HTERT RPE-1 (cell line): ENCODE results near the gene NPAS1.

ENCODE experiments used
- in situ Hi-C: fragments of 300-500 bp; cut with MboI; formaldehyde crosslinking; loops from 4 replicates; pipeline ENCODE4 v1.14.3; 2020; ENCODE audit warnings: low sequenced_read_pairs

Gene NPAS1

GRCh38 chr19:47019431-47020041 lies at the start of gene NPAS1:
Gene NPAS1 (plus strand): TSS chr19:47019837. CDS start chr19:47021048, 1,211 bp downstream.
- in situ Hi-C loops: no loop called here

- in situ Hi-C loops: no loop called here
Measured at GRCh38 chr19:46970815-46971214, 48.8 kb upstream of the NPAS1 start.

- in situ Hi-C loops: no loop called here
Measured at GRCh38 chr19:46972311-46972710, 47.3 kb upstream of the NPAS1 start.

GRCh38 chr19:46974181-46974580 lies 45.5 kb upstream of the NPAS1 start:
- in situ Hi-C loops: no loop called here

GRCh38 chr19:46975011-46975924 lies 44.4 kb upstream of the NPAS1 start:
- in situ Hi-C loops: loop anchor here (25.0 kb wide), 1 partner anchor 113 kb away; the partner anchor contains the start of genes AP2S1 and ARHGAP35

GRCh38 chr19:46975925-46976782 lies 43.5 kb upstream of the NPAS1 start:
- in situ Hi-C loops: loop anchor here (25.0 kb wide), 1 partner anchor 114 kb away; the partner anchor contains the start of genes AP2S1 and ARHGAP35

- in situ Hi-C loops: loop anchor here (25.0 kb wide), 1 partner anchor 115 kb away; the partner anchor contains the start of genes AP2S1 and ARHGAP35
Measured at GRCh38 chr19:46976845-46977320, 42.8 kb upstream of the NPAS1 start.

GRCh38 chr19:46977548-46977947 lies 42.1 kb upstream of the NPAS1 start:
- in situ Hi-C loops: loop anchor here (25.0 kb wide), 1 partner anchor 115 kb away; the partner anchor contains the start of genes AP2S1 and ARHGAP35

GRCh38 chr19:46978171-46978869 lies 41.3 kb upstream of the NPAS1 start:
- in situ Hi-C loops: loop anchor here (25.0 kb wide), 1 partner anchor 116 kb away; the partner anchor contains the start of genes AP2S1 and ARHGAP35

GRCh38 chr19:46979126-46980105 lies 40.2 kb upstream of the NPAS1 start:
- in situ Hi-C loops: loop anchor here (25.0 kb wide), 1 partner anchor 117 kb away; the partner anchor contains the start of genes AP2S1 and ARHGAP35

GRCh38 chr19:46980761-46981160 lies 38.9 kb upstream of the NPAS1 start:
- in situ Hi-C loops: loop anchor here (25.0 kb wide), 1 partner anchor 118 kb away; the partner anchor contains the start of genes AP2S1 and ARHGAP35

- in situ Hi-C loops: loop anchor here (25.0 kb wide), 1 partner anchor 119 kb away; the partner anchor contains the start of genes AP2S1 and ARHGAP35
Measured at GRCh38 chr19:46981286-46981945, 38.2 kb upstream of the NPAS1 start.

GRCh38 chr19:46983097-46983496 lies 36.5 kb upstream of the NPAS1 start:
- in situ Hi-C loops: loop anchor here (25.0 kb wide), 1 partner anchor 121 kb away; the partner anchor contains the start of genes AP2S1 and ARHGAP35

GRCh38 chr19:46984077-46985010 lies 35.3 kb upstream of the NPAS1 start:
- in situ Hi-C loops: loop anchor here (25.0 kb wide), 1 partner anchor 122 kb away; the partner anchor contains the start of genes AP2S1 and ARHGAP35

GRCh38 chr19:46985542-46986415 lies 33.9 kb upstream of the NPAS1 start:
- in situ Hi-C loops: loop anchor here (25.0 kb wide), 1 partner anchor 123 kb away; the partner anchor contains the start of genes AP2S1 and ARHGAP35
